ENCODE results near the gene GRM5. TPM values are rescaled to one million over a fixed set of nuclear protein-coding genes. Genes with fewer than 3 reads are reported as not detected.

The GRM5 gene
- total RNA-seq, 4 donors from 2014 or later, result 0.16 to 0.44 (median 0.19) TPM; not detected in 1

DNA sequence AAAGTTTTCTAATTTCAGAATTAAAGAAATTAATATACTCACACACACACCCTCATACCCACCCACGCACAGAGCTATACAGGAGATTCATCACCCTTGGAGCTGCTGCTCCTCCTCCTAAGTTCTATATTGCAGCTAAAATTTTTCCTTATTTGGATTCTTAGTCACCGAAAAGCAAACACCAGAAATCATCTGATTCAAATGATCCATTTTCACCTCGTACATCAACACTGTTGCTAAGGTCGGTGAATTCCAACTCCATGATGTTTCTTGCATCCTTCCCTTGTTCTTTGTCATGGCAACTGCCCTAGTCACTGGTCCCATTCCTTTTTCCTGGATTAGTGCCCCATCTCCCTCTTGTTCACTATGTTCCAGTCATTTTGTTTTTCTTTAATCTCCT is 286.2 kb downstream of the GRM5 start:
- TF ChIP-seq, protein P1, sequence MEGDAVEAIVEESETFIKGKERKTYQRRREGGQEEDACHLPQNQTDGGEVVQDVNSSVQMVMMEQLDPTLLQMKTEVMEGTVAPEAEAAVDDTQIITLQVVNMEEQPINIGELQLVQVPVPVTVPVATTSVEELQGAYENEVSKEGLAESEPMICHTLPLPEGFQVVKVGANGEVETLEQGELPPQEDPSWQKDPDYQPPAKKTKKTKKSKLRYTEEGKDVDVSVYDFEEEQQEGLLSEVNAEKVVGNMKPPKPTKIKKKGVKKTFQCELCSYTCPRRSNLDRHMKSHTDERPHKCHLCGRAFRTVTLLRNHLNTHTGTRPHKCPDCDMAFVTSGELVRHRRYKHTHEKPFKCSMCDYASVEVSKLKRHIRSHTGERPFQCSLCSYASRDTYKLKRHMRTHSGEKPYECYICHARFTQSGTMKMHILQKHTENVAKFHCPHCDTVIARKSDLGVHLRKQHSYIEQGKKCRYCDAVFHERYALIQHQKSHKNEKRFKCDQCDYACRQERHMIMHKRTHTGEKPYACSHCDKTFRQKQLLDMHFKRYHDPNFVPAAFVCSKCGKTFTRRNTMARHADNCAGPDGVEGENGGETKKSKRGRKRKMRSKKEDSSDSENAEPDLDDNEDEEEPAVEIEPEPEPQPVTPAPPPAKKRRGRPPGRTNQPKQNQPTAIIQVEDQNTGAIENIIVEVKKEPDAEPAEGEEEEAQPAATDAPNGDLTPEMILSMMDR (IDR thresholded peaks at IDR 0.05; ENCODE audit: low read depth), result no peak

DNA sequence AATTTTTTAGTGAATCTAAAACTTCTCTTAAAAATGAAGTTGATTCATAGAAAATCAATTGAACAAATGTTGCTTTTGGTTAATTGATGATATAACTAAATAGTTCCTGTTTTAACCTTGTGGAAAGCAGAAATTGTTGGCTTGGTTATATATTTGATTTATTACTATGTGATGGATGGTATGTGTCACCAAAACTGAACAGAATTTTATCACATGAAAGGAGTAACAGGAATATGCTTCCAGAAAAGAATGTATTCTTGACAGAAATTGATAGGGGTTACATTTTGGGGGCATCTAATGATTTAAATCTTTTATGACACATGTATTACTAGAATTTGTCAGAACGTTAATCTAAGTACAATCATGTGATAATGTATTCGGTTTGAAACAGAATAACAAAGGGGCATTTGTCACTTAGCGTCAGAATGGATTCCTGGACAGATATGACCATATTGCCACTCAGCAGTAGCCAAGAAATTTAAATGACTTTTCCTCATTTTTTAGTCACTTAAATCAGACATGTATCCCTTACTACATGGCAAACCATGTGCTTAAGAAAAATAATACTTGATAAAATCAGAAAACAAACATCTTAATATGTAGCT is 295.2 kb downstream of the GRM5 start:
- TF ChIP-seq, protein P1 (IDR thresholded peaks at IDR 0.05; ENCODE audit: low read depth), result no peak

DNA sequence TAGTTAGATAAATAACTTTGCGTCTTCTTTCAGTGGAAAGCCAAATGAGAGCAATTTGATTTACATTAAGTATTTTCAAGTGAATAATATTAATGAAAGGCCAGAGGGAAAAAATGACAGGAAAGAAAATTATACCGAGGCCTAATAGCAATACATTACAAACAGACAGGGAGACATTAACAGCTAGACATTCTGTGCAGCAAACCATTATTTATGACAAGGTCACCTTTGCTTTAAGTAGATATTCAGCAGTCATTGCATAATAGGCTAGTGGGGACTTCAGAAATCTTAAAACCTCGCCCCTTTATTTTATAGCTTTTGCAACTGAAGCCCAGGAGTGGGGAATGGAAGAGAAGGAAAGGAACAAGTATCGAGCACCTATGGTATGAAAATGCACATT is 321.6 kb downstream of the GRM5 start:
- TF ChIP-seq, protein P1 (IDR thresholded peaks at IDR 0.05; ENCODE audit: low read depth), result no peak

DNA sequence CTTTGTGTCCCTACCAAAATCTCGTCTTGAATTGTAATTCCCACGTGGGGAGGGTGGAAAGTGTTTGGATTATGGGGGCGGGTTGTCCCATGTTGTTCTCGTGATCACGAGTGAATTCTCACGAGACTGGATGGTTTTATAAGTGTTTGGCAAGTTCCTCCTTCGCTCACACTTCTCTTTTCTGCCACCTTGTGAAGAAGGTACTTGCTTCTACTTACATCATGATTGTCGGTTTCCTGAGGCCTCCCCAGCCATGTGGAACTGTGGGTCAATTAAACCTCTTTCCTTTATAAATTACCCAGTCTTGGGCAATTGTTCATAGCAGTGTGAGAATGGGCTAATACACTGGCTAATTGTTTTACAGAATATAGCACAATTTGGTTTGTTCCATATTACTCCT is 326.3 kb downstream of the GRM5 start:
- TF ChIP-seq, protein P1 (IDR thresholded peaks at IDR 0.05; ENCODE audit: low read depth), result no peak

DNA sequence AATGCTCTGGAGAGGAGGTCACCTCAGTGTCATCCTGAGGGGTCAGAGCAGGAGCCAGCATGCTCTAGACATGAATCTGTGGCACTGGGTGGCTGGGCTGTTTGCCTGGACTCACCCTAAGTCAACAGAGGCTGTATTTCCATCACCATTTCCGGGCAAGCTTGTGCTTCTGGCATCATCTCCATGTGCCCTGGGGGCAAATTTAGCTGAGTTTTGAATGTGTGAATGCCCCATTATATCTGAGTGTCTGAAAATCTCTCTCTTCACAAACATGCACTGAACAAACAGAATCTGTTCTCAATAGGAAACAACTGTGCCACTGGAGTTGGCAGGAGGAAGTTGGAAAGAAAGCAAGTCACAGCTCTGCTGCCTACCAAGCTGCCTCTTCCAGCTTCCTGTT is 356.2 kb downstream of the GRM5 start:
- TF ChIP-seq, protein P1 (IDR thresholded peaks at IDR 0.05; ENCODE audit: low read depth), result no peak

DNA sequence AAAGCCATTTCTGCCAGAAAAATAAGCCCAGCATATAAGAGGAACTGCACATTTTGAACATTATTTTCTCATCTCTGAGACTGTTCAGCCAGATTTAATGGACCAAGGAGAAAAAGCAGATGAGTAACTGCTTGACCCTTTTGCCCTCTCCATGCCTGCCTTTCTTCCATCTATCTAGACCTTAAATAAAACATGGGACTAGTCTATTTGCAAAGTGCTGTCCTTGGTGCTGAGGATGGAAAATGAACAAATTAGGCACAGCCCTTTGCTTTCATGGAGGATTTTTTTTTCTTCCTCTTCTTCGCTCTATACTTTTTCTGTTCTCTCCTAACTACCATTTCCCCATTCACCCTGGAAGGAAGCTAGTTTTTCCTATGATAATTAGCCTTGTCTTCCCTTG is 361.3 kb downstream of the GRM5 start:
- TF ChIP-seq, protein P1 (IDR thresholded peaks at IDR 0.05; ENCODE audit: low read depth), result no peak

DNA sequence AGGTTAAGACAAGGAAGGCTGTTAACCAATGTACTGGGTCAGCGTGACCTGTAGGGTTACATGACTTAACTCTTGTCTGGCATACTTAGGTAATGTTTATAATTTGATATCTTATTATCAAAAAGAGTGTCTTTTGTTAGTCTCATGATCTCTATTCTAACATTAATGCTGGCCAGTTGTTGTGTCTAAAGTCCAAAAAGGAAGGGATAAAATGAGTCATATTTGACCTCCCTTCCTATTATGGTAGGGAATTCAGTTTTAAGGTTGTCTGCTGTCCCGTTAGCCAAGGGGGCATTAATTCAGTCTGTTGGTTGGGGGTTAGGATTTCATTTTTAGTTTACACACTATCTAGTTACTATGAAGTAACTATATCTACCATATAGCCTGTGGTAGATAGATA is 364.0 kb downstream of the GRM5 start:
- TF ChIP-seq, protein P1 (IDR thresholded peaks at IDR 0.05; ENCODE audit: low read depth), result no peak
